Smooth muscle cell (in vitro differentiated cells): ENCODE results near the gene GAA. TPM values are rescaled to one million over a fixed set of nuclear protein-coding genes. Genes with fewer than 3 reads are reported as not detected.

Experiments
- DNase-seq: peaks from one replicate; lab custom pipeline; 2025; ENCODE audit not compliant: unreplicated experiment; lab: John Stamatoyannopoulos, UW
- H2AFZ ChIP-seq: fragments of 200-600 bp; sonication (generic); 2 replicates; pipeline ENCODE4 v1.6.0; 2016; ENCODE audit warnings: antibody characterized with exemption, low read depth, mild to moderate bottlenecking
- H3F3A ChIP-seq: fragments of 200-600 bp; sonication (generic); 2 replicates; pipeline ENCODE4 v1.6.0; 2017; ENCODE audit warnings: antibody characterized with exemption, low read depth
- H3K27ac ChIP-seq: fragments of 200-600 bp; sonication (generic); 2 replicates; pipeline ENCODE4 v1.5.1; 2016; ENCODE audit warnings: low read depth, mild to moderate bottlenecking
- H3K27me3 ChIP-seq: fragments of 200-600 bp; sonication (generic); 2 replicates; pipeline ENCODE4 v1.6.1; 2016; ENCODE audit warnings: low read depth, mild to moderate bottlenecking
- H3K36me3 ChIP-seq: fragments of 200-600 bp; sonication (generic); 2 replicates; pipeline ENCODE4 v1.5.1; 2016; ENCODE audit warnings: low read depth
- H3K4me1 ChIP-seq: fragments of 200-600 bp; sonication (generic); 2 replicates; pipeline ENCODE4 v1.5.1; 2016; ENCODE audit warnings: low read depth
- H3K4me2 ChIP-seq: fragments of 200-600 bp; sonication (generic); 2 replicates; pipeline ENCODE4 v1.6.0; 2016; ENCODE audit warnings: mild to moderate bottlenecking
- H3K4me3 ChIP-seq: fragments of 200-600 bp; sonication (generic); 2 replicates; pipeline ENCODE4 v1.5.1; 2016; ENCODE audit warnings: mild to moderate bottlenecking
- H3K79me2 ChIP-seq: fragments of 200-600 bp; sonication (generic); 2 replicates; pipeline ENCODE4 v1.6.0; 2016; ENCODE audit warnings: low read depth, mild to moderate bottlenecking
- H3K9ac ChIP-seq: fragments of 200-600 bp; sonication (generic); 2 replicates; pipeline ENCODE4 v1.6.0; 2016; ENCODE audit warnings: low read depth
- H3K9me3 ChIP-seq: fragments of 200-600 bp; sonication (generic); replicated peaks from 2 replicates; pipeline ENCODE4 v1.5.1; 2016; ENCODE audit warnings: low read depth
- H4K20me1 ChIP-seq: fragments of 200-600 bp; sonication (generic); 2 replicates; pipeline ENCODE4 v1.6.0; 2016; ENCODE audit warnings: low read depth
- whole genome bisulfite sequencing: methylation state at CpG from one replicate; pipeline ENCODE4 v1.1.7; 2016; ENCODE audit warnings: low lambda C conversion rate; 5-methylcytosine and 5-hydroxymethylcytosine counted together
- polyA plus RNA-seq: library from polyadenylated mRNA; unstranded; fragments of >200 nt; fragmentation: Nextera tagmentation; extraction: Ambion mirVana; gene quantifications from 2 replicates; pipeline ENCODE4 v1.2.1, GENCODE V29; 2016
- total RNA-seq: library from RNA; depleted of rRNA; stranded (reverse); fragments of >200 nt; gene quantifications from 2 replicates; pipeline ENCODE4 v1.2.3, GENCODE V29; 2014
- TF ChIP-seq, protein P1 (sequence below): fragments of 200-600 bp; sonication (generic); IDR thresholded peaks from 2 replicates; pipeline ENCODE4 v1.5.1; 2017; ENCODE audit warnings: borderline replicate concordance, mild to moderate bottlenecking, antibody characterized with exemption; ENCODE audit not compliant: insufficient read depth, poor library complexity, severe bottlenecking

Gene GAA
- total and polyA plus RNA-seq, 2 experiments from 2014 or later: 36.6 to 53.6 TPM

GRCh38 chr17:80119271-80119791 is 17.9 kb downstream of the GAA start:
- H3K9ac ChIP-seq: no peak overlapping the region
- H3K9me3 ChIP-seq: no peaks in the 10 kb centered on the region
- no peak overlapping the region for H3K4me3 ChIP-seq
- no peaks in the 10 kb centered on the region for H3F3A ChIP-seq
- no peaks in the 10 kb centered on the region for H4K20me1 ChIP-seq
- H3K27ac ChIP-seq: no peak overlapping the region
- H3K4me1 ChIP-seq: peaks cover 6% of the 10 kb centered on the region
- no peak for DNase-seq
- 93% methylated on average over 24 of the region's 24 CpGs for WGBS
- H3K27me3 ChIP-seq: no peaks in the 10 kb centered on the region
- no peak overlapping the region for H3K4me2 ChIP-seq
- no peaks in the 10 kb centered on the region for H3K36me3 ChIP-seq
- TF ChIP-seq, protein P1, sequence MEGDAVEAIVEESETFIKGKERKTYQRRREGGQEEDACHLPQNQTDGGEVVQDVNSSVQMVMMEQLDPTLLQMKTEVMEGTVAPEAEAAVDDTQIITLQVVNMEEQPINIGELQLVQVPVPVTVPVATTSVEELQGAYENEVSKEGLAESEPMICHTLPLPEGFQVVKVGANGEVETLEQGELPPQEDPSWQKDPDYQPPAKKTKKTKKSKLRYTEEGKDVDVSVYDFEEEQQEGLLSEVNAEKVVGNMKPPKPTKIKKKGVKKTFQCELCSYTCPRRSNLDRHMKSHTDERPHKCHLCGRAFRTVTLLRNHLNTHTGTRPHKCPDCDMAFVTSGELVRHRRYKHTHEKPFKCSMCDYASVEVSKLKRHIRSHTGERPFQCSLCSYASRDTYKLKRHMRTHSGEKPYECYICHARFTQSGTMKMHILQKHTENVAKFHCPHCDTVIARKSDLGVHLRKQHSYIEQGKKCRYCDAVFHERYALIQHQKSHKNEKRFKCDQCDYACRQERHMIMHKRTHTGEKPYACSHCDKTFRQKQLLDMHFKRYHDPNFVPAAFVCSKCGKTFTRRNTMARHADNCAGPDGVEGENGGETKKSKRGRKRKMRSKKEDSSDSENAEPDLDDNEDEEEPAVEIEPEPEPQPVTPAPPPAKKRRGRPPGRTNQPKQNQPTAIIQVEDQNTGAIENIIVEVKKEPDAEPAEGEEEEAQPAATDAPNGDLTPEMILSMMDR: no peak
- no peak overlapping the region for H2AFZ ChIP-seq
- H3K79me2 ChIP-seq: no peaks in the 10 kb centered on the region

DNA sequence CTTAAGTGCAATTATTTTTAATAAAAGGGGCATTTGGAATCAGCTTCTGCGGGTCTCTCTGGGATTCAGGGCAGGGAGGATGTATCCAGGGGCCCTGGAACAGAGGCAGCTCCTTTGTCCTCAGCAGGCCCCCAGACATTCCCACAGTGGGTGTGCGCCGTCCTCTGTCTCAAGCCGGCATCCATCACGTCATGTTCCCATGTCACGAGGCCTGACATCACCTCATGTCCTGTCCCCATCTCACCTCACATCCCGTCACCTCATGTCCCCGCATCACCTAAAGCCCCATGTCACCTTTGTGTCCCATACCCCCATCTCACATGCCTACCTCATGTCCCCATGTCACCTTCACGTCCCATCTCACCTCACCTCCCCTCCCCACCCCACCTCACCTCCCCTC is 18.5 kb downstream of the GAA start:
- Histone ChIP-seq H3K4me3 (no peak overlapping the region), H3K79me2 (no peaks in the 10 kb centered on the region), H3K9me3 (no peaks in the 10 kb centered on the region), H3K36me3 (no peaks in the 10 kb centered on the region), H3K27me3 (no peaks in the 10 kb centered on the region), H4K20me1 (no peaks in the 10 kb centered on the region), H3K4me1 (peaks cover 11% of the 10 kb centered on the region), H2AFZ (no peak overlapping the region), H3F3A (no peaks in the 10 kb centered on the region), H3K4me2 (no peak overlapping the region), H3K9ac (no peak overlapping the region), H3K27ac (no peak overlapping the region)
- TF ChIP-seq, protein P1: no peak
- DNase-seq: no peak
- 95% methylated on average over 5 of the region's 9 CpGs for WGBS

DNA sequence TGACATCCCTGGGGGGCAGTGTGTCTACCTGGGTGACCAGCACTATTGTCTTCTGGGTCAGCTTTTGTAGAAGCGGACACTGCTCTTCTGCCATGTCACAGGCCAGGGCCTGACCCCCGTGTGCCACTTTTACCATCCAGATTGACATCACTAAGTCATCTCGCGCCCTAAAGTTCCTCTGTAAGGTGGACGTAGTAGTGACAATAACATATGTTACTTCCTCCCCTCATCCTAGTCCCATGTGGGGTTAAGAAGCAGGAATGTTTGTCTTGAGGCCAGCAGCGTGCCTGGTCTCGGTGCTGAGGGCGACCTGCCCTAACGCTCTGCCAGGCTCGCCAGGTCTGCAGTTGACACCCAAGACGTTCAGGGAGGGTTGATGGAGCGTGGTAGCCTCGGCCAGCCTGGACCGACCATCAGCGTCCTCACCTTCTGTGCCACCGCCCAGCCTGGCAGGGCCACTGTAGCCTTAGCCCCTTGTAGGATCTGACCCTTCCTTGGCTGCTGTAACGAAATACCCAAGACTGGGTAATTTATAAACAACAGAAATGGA is 20.7 kb downstream of the GAA start:
- Histone ChIP-seq H3K4me3 (no peak overlapping the region), H2AFZ (no peak overlapping the region), H3K4me1 (peaks cover 11% of the 10 kb centered on the region), H3K4me2 (no peak overlapping the region), H3K36me3 (no peaks in the 10 kb centered on the region), H3K27me3 (no peaks in the 10 kb centered on the region), H3K9me3 (no peaks in the 10 kb centered on the region), H3K27ac (no peak overlapping the region), H3K9ac (no peak overlapping the region), H3F3A (no peaks in the 10 kb centered on the region), H3K79me2 (no peaks in the 10 kb centered on the region), H4K20me1 (no peaks in the 10 kb centered on the region)
- DNase-seq: no peak
- TF ChIP-seq, protein P1: no peak
- 97% methylated on average over 17 of the region's 17 CpGs for WGBS

- WGBS: 88% methylated on average over 6 of the region's 6 CpGs
- no peaks in the 10 kb centered on the region for H3K79me2 ChIP-seq
- peaks cover 11% of the 10 kb centered on the region for H3K4me1 ChIP-seq
- no peak for DNase-seq
- no peaks in the 10 kb centered on the region for H3F3A ChIP-seq
- H3K9me3 ChIP-seq: no peaks in the 10 kb centered on the region
- H2AFZ ChIP-seq: no peak overlapping the region
- no peaks in the 10 kb centered on the region for H3K36me3 ChIP-seq
- TF ChIP-seq, protein P1: no peak
- H3K27ac ChIP-seq: no peak overlapping the region
- H3K4me2 ChIP-seq: no peak overlapping the region
- no peaks in the 10 kb centered on the region for H3K27me3 ChIP-seq
- H3K4me3 ChIP-seq: no peak overlapping the region
- no peaks in the 10 kb centered on the region for H4K20me1 ChIP-seq
- H3K9ac ChIP-seq: no peak overlapping the region
Measured at GRCh38 chr17:80122926-80123505, 21.6 kb downstream of the GAA start.
